Measurements from ENCODE around the gene STUB1. TPM values are rescaled to one million over a fixed set of nuclear protein-coding genes. Genes with fewer than 3 reads are reported as not detected.

Gene STUB1
- total RNA-seq, 2 donors from 2014 or later = 95.0 to 172 TPM

Other genes with a start within 250 kb of the STUB1 start
- gene CAPN15, start 152.7 kb upstream of the STUB1 start, total RNA-seq = 100 to 1,000 TPM; 139 to 201 TPM
- gene PRR35, start 120.0 kb upstream of the STUB1 start, total RNA-seq = under 1 TPM; 0.12 to 0.64 TPM
- gene NHLRC4, start 113.4 kb upstream of the STUB1 start, total RNA-seq = under 1 TPM; 0.33 to 0.48 TPM
- 10 to 100 TPM; 27.6 to 60.9 TPM for gene PIGQ, start 110.4 kb upstream of the STUB1 start, total RNA-seq
- 10 to 100 TPM; 16.7 to 18.7 TPM for gene RAB40C, start 90.3 kb upstream of the STUB1 start, total RNA-seq
- gene WFIKKN1, start 49.4 kb upstream of the STUB1 start, total RNA-seq = 1 to 10 TPM in 1 of 2 donors, under 1 TPM in 1; 0.75 to 1.1 TPM
- 100 to 1,000 TPM in 1 of 2 donors, 10 to 100 TPM in 1; 93.7 to 115 TPM for gene METTL26, start 44.1 kb upstream of the STUB1 start, total RNA-seq
- gene MCRIP2, start 38.6 kb upstream of the STUB1 start, total RNA-seq = 10 to 100 TPM; 29.5 to 57.7 TPM
- gene WDR90, start 31.0 kb upstream of the STUB1 start, total RNA-seq = 100 to 1,000 TPM in 1 of 2 donors, 10 to 100 TPM in 1; 49.7 to 130 TPM
- gene RHOT2, start 12.3 kb upstream of the STUB1 start, total RNA-seq = 100 to 1,000 TPM; 171 to 259 TPM
- gene RHBDL1, start 4.7 kb upstream of the STUB1 start, total RNA-seq = 1 to 10 TPM; 1.0 to 1.5 TPM
- gene JMJD8, start 3.9 kb downstream of the STUB1 start, total RNA-seq = 10 to 100 TPM; 31.2 to 53.4 TPM
- 10 to 100 TPM; 15.7 to 25.0 TPM for gene WDR24, start 10.0 kb downstream of the STUB1 start, total RNA-seq
- gene FBXL16, start 25.4 kb downstream of the STUB1 start, total RNA-seq = under 1 TPM in 1 of 2 donors, not detected in 1; 0.26 TPM
- gene METRN, start 34.7 kb downstream of the STUB1 start, total RNA-seq = 10 to 100 TPM; 21.0 to 34.9 TPM
- 10 to 100 TPM; 29.1 to 37.9 TPM for gene ANTKMT, start 40.7 kb downstream of the STUB1 start, total RNA-seq
- gene CCDC78, start 46.0 kb downstream of the STUB1 start, total RNA-seq = 1 to 10 TPM; 3.1 to 6.4 TPM
- 10 to 100 TPM in 1 of 2 donors, 1 to 10 TPM in 1; 5.4 to 15.3 TPM for gene HAGHL, start 46.7 kb downstream of the STUB1 start, total RNA-seq
- 10 to 100 TPM; 26.9 to 54.0 TPM for gene CIAO3, start 60.6 kb downstream of the STUB1 start, total RNA-seq
- not detected for gene MSLN, start 80.3 kb downstream of the STUB1 start, total RNA-seq
- gene RPUSD1, start 108.0 kb downstream of the STUB1 start, total RNA-seq = 10 to 100 TPM; 38.2 to 79.3 TPM
- 100 to 1,000 TPM in 1 of 2 donors, 10 to 100 TPM in 1; 70.7 to 210 TPM for gene CHTF18, start 108.2 kb downstream of the STUB1 start, total RNA-seq
- gene GNG13, start 120.3 kb downstream of the STUB1 start, total RNA-seq = not detected

All from natural killer cell treated with Interleukin-12 subunit alpha and Interleukin-12 subunit beta and Interleukin-15 and Interleukin-18, amount 100 ng/mL, for 72 hours (primary cell).